Activated T-cell treated with anti-CD3 and anti-CD28 coated beads, Interleukin-2, amount 50 U/mL, for 4 hours (primary cell): Measurements from ENCODE around the gene ARAP2. TPM values are rescaled to one million over a fixed set of nuclear protein-coding genes. Genes with fewer than 3 reads are reported as not detected.
A peak's percentile ranks its signal among the peaks of the same experiment; 100 is the strongest.

ENCODE experiments used
- ATAC-seq, 2 donors: fragments of 200-7000 bp; cut with Tn5 transposase; one replicate each; pipeline ENCODE4 v1.10.0; 2021
- DNase-seq: peaks from one replicate; pipeline ENCODE4 v3.0.0-alpha.2; 2020
- H3K27me3 Mint-ChIP-seq: one replicate; pipeline ENCODE4 v1.8.0; 2021; ENCODE audit warnings: low read depth, mixed read lengths
- H3K36me3 Mint-ChIP-seq: one replicate; pipeline ENCODE4 v1.8.0; 2022; ENCODE audit warnings: mixed read lengths; ENCODE audit not compliant: insufficient read depth
- H3K4me1 Mint-ChIP-seq: one replicate; pipeline ENCODE4 v1.8.0; 2021; ENCODE audit warnings: low read depth, mixed read lengths
- H3K4me3 Mint-ChIP-seq: one replicate; pipeline ENCODE4 v1.8.0; 2021; ENCODE audit warnings: mild to moderate bottlenecking, moderate library complexity, mixed read lengths
- H3K9me3 Mint-ChIP-seq: one replicate; pipeline ENCODE4 v1.8.0; 2021; ENCODE audit warnings: mixed read lengths
- total RNA-seq, 3 donors: library from RNA; stranded (reverse); gene quantifications; one replicate each; pipeline ENCODE4 v1.2.1, GENCODE V29; 2021

Gene ARAP2
- total RNA-seq, 3 donors from 2014 or later = 20.7 to 33.2 (median 26.8) TPM

GRCh38 chr4:36215627-36216026 lies 28.7 kb downstream of the ARAP2 start:
- DNase-seq = no peak
- Mint-ChIP-seq H3K27me3 (no peaks in the 10 kb centered on the region), H3K4me3 (no peak overlapping the region), H3K36me3 (peaks cover 25% of the 10 kb centered on the region), H3K9me3 (no peaks in the 10 kb centered on the region), H3K4me1 (peaks cover 52% of the 10 kb centered on the region)
- no peak for ATAC-seq

- ATAC-seq = no peak
- Mint-ChIP-seq H3K4me1 (peaks cover 54% of the 10 kb centered on the region), H3K9me3 (no peaks in the 10 kb centered on the region), H3K27me3 (no peaks in the 10 kb centered on the region), H3K36me3 (peaks cover 26% of the 10 kb centered on the region), H3K4me3 (no peak overlapping the region)
- DNase-seq = no peak
Measured at GRCh38 chr4:36214735-36215485, 29.4 kb downstream of the ARAP2 start.

GRCh38 chr4:36213977-36214376 lies 30.3 kb downstream of the ARAP2 start:
- Mint-ChIP-seq H3K9me3 (no peaks in the 10 kb centered on the region), H3K4me3 (no peak overlapping the region), H3K36me3 (peaks cover 28% of the 10 kb centered on the region), H3K4me1 (peaks cover 57% of the 10 kb centered on the region), H3K27me3 (no peaks in the 10 kb centered on the region)
- no peak for ATAC-seq
- no peak for DNase-seq

- ATAC-seq (no peak), DNase-seq (no peak)
- Mint-ChIP-seq H3K27me3 (no peaks in the 10 kb centered on the region), H3K9me3 (no peaks in the 10 kb centered on the region), H3K36me3 (peaks cover 38% of the 10 kb centered on the region), H3K4me3 (no peak overlapping the region), H3K4me1 (peaks cover 63% of the 10 kb centered on the region)
Measured at GRCh38 chr4:36211084-36211483, 33.2 kb downstream of the ARAP2 start.

GRCh38 chr4:36209941-36210649 lies 34.2 kb downstream of the ARAP2 start:
- Mint-ChIP-seq H3K4me3 (no peak overlapping the region), H3K4me1 (peaks cover 62% of the 10 kb centered on the region)
- ATAC-seq = peak; percentile 72 to 73

GRCh38 chr4:36208893-36209473 lies 35.3 kb downstream of the ARAP2 start:
- Mint-ChIP-seq H3K4me3 (peak overlapping the region; percentile 24), H3K9me3 (no peaks in the 10 kb centered on the region), H3K4me1 (peaks cover 55% of the 10 kb centered on the region), H3K36me3 (peaks cover 44% of the 10 kb centered on the region), H3K27me3 (no peaks in the 10 kb centered on the region)
- no peak for DNase-seq
- peak; percentile 64 to 69 for ATAC-seq

More at GRCh38 chr4:36209941-36210649, 34.2 kb downstream of the ARAP2 start:
- Mint-ChIP-seq H3K9me3 (no peaks in the 10 kb centered on the region), H3K27me3 (no peaks in the 10 kb centered on the region), H3K36me3 (peaks cover 43% of the 10 kb centered on the region)
- no peak for DNase-seq

GRCh38 chr4:36207831-36208520 lies 36.3 kb downstream of the ARAP2 start:
- DNase-seq (no peak), ATAC-seq (no peak)
- Mint-ChIP-seq H3K4me3 (no peak overlapping the region), H3K4me1 (peaks cover 54% of the 10 kb centered on the region), H3K36me3 (peaks cover 46% of the 10 kb centered on the region), H3K27me3 (no peaks in the 10 kb centered on the region), H3K9me3 (no peaks in the 10 kb centered on the region)

GRCh38 chr4:36207367-36207766 lies 36.9 kb downstream of the ARAP2 start:
- Mint-ChIP-seq H3K4me1 (peaks cover 52% of the 10 kb centered on the region), H3K9me3 (no peaks in the 10 kb centered on the region), H3K36me3 (peaks cover 44% of the 10 kb centered on the region), H3K4me3 (no peak overlapping the region), H3K27me3 (no peaks in the 10 kb centered on the region)
- no peak for ATAC-seq
- DNase-seq = no peak

GRCh38 chr4:36206603-36207311 lies 37.6 kb downstream of the ARAP2 start:
- no peaks in the 10 kb centered on the region for H3K9me3 Mint-ChIP-seq
- no peaks in the 10 kb centered on the region for H3K27me3 Mint-ChIP-seq
- H3K4me3 Mint-ChIP-seq = no peak overlapping the region
- DNase-seq = no peak
- H3K36me3 Mint-ChIP-seq = peaks cover 39% of the 10 kb centered on the region
- H3K4me1 Mint-ChIP-seq = peaks cover 48% of the 10 kb centered on the region
- no peak for ATAC-seq

- Mint-ChIP-seq H3K4me3 (no peak overlapping the region), H3K27me3 (no peaks in the 10 kb centered on the region), H3K36me3 (peaks cover 37% of the 10 kb centered on the region), H3K9me3 (no peaks in the 10 kb centered on the region), H3K4me1 (peaks cover 46% of the 10 kb centered on the region)
- DNase-seq (no peak), ATAC-seq (no peak)
Measured at GRCh38 chr4:36206012-36206411, 38.3 kb downstream of the ARAP2 start.

- Mint-ChIP-seq H3K4me1 (peaks cover 22% of the 10 kb centered on the region), H3K9me3 (no peaks in the 10 kb centered on the region), H3K4me3 (no peak overlapping the region), H3K36me3 (peaks cover 25% of the 10 kb centered on the region), H3K27me3 (no peaks in the 10 kb centered on the region)
- ATAC-seq (peak in 1 of 2 donors; percentile 5), DNase-seq (no peak)
Measured at GRCh38 chr4:36198861-36199260, 45.5 kb downstream of the ARAP2 start.

- H3K4me1 Mint-ChIP-seq = peaks cover 19% of the 10 kb centered on the region
- no peaks in the 10 kb centered on the region for H3K27me3 Mint-ChIP-seq
- H3K9me3 Mint-ChIP-seq = no peaks in the 10 kb centered on the region
- DNase-seq (no peak), ATAC-seq (peak; percentile 36 to 39)
- peaks cover 20% of the 10 kb centered on the region for H3K36me3 Mint-ChIP-seq
- no peak overlapping the region for H3K4me3 Mint-ChIP-seq
Measured at GRCh38 chr4:36198068-36198808, 46.1 kb downstream of the ARAP2 start.

GRCh38 chr4:36197501-36197900 lies 46.8 kb downstream of the ARAP2 start:
- DNase-seq = no peak
- Mint-ChIP-seq H3K9me3 (no peaks in the 10 kb centered on the region), H3K36me3 (peaks cover 23% of the 10 kb centered on the region), H3K4me1 (peaks cover 20% of the 10 kb centered on the region), H3K4me3 (no peak overlapping the region), H3K27me3 (no peaks in the 10 kb centered on the region)
- no peak for ATAC-seq
